Vagina (tissue), 2 donors: ENCODE results near the gene SUDS3. TPM values are rescaled to one million over a fixed set of nuclear protein-coding genes. Genes with fewer than 3 reads are reported as not detected.

ENCODE experiments used
- DNase-seq, 2 donors: peaks; one replicate each; pipeline ENCODE4 v3.0.0-alpha.2; 2017; ENCODE audit errors: extremely low spot score in 2 of 2
- H3K27ac ChIP-seq: fragments of 200-600 bp; sonication (generic); one replicate; pipeline ENCODE4 v1.5.1; 2019
- H3K27me3 ChIP-seq: fragments of 200-600 bp; sonication (generic); one replicate; pipeline ENCODE4 v1.5.1; 2019
- H3K36me3 ChIP-seq, 2 donors: fragments of 200-600 bp; sonication (generic); one replicate each; pipeline ENCODE4 v1.5.1; 2017 to 2019
- H3K4me1 ChIP-seq: fragments of 200-600 bp; sonication (generic); one replicate; pipeline ENCODE4 v1.5.1; 2019
- H3K4me3 ChIP-seq, 2 donors: fragments of 200-600 bp; sonication (generic); 1 replicate in 1 of 2; 2 replicates in 1 of 2; pipeline ENCODE4 v1.5.1; 2016 to 2019
- H3K9me3 ChIP-seq: fragments of 200-600 bp; sonication (generic); one replicate; pipeline ENCODE4 v1.5.1; 2019
- POLR2A ChIP-seq, 2 donors: fragments of 450-650 bp; IDR thresholded peaks; one replicate each; pipeline ENCODE4 v1.6.1; 2017; ENCODE audit warnings: antibody characterized with exemption in 2 of 2, mild to moderate bottlenecking in 2 of 2, moderate library complexity in 2 of 2
- POLR2AphosphoS5 ChIP-seq, 2 donors: sonication (generic); formaldehyde crosslinking; IDR thresholded peaks; one replicate each; pipeline ENCODE4 v1.9.0; 2017; ENCODE audit warnings: antibody characterized with exemption in 2 of 2, mild to moderate bottlenecking in 2 of 2, low read depth in 1 of 2; ENCODE audit not compliant: insufficient read depth in 1 of 2
- intact Hi-C: fragments of 100-400 bp; cut with DNase I; formaldehyde crosslinking; loops from one replicate; pipeline ENCODE4 v1.15.1; 2023
- total RNA-seq: library from RNA; depleted of rRNA; stranded (reverse); fragments of >200 nt; gene quantifications from one replicate; pipeline ENCODE4 v1.2.3, GENCODE V29; 2016
- TF ChIP-seq, protein P1 (sequence below), 3 experiments: fragments of 450-650 bp in 2 of 3; fragments of 200-600 bp in 1 of 3; sonication (generic) in 1 of 3; IDR thresholded peaks; one replicate each; pipeline ENCODE4 v1.5.1; 2017 to 2019; ENCODE audit warnings: antibody characterized with exemption in 3 of 3, mild to moderate bottlenecking in 2 of 3, moderate library complexity in 2 of 3

SUDS3 gene
- total RNA-seq, 1 donor from 2014 or later, result 26.3 TPM

DNA sequence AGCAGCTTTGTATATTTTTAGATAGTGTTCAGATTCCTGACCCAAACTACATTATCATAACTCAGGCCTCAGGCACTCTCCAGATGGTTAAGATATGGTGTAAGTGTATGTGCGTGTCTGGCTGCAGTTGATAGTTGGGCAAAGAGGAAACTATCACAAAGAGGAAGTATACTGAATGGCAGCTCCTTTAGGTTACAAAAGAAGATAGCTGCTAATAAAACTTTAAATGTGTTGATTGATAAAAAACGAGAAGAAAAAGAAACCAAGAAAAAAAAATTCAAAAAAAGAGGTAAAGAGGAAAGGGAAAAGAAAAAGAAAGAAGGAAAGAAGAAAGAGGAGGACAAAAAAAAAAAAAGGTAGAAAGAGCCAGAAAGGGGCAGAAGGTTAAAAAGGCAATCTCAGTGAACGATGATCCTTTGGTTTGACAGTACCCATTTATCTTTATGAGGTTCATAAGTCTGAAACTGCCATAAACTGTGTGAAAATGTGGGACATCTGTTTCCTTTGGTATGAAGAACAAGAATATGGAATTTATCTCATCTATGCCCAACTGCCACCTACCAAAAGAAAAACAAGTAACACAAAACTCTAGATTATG is 45.8 kb upstream of the SUDS3 start:
- TF ChIP-seq POLR2A (IDR thresholded peaks at IDR 0.05) (no peak), POLR2AphosphoS5 (IDR thresholded peaks at IDR 0.05; ENCODE audit: insufficient read depth in 1 of 2, low read depth in 1 of 2) (no peak)
- TF ChIP-seq, protein P1, sequence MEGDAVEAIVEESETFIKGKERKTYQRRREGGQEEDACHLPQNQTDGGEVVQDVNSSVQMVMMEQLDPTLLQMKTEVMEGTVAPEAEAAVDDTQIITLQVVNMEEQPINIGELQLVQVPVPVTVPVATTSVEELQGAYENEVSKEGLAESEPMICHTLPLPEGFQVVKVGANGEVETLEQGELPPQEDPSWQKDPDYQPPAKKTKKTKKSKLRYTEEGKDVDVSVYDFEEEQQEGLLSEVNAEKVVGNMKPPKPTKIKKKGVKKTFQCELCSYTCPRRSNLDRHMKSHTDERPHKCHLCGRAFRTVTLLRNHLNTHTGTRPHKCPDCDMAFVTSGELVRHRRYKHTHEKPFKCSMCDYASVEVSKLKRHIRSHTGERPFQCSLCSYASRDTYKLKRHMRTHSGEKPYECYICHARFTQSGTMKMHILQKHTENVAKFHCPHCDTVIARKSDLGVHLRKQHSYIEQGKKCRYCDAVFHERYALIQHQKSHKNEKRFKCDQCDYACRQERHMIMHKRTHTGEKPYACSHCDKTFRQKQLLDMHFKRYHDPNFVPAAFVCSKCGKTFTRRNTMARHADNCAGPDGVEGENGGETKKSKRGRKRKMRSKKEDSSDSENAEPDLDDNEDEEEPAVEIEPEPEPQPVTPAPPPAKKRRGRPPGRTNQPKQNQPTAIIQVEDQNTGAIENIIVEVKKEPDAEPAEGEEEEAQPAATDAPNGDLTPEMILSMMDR (IDR thresholded peaks at IDR 0.05), result no peak
- DNase-seq, result no peak
- no peak overlapping the region for H3K4me3 ChIP-seq

DNA sequence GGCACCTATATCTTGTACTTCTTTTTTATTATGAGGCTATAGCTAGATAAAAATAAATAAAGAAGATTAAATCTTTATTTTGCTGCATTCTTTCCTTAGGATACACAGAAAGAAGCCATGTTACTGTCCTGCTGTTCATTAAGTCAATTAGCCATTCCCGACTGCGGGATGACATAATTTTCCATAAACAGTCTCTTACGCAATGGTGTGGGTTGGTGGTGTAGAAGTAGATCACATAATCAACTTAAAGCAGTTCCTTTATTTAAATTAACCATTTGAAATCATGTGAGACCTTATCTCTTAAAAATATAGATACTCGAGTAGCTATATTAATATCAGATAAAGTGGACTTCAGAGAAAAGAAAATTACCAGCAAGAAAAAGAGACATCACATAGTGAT is 43.8 kb upstream of the SUDS3 start:
- intact Hi-C loops, result no loop called here
- Histone ChIP-seq H3K4me3 (no peak overlapping the region), H3K9me3 (no peaks in the 10 kb centered on the region), H3K27ac (no peak overlapping the region), H3K36me3 (no peaks in the 10 kb centered on the region), H3K4me1 (peaks cover 4% of the 10 kb centered on the region), H3K27me3 (no peaks in the 10 kb centered on the region)
- no peak for TF ChIP-seq POLR2AphosphoS5 (IDR thresholded peaks at IDR 0.05; ENCODE audit: insufficient read depth in 1 of 2, low read depth in 1 of 2)
- no peak for TF ChIP-seq POLR2A (IDR thresholded peaks at IDR 0.05)
- TF ChIP-seq, protein P1 (IDR thresholded peaks at IDR 0.05), result no peak
- DNase-seq, result no peak

More for the DNA sequence above, 45.8 kb upstream of the SUDS3 start:
- Histone ChIP-seq H3K27ac (no peak overlapping the region), H3K9me3 (no peaks in the 10 kb centered on the region), H3K4me1 (peaks cover 4% of the 10 kb centered on the region), H3K27me3 (no peaks in the 10 kb centered on the region), H3K36me3 (no peaks in the 10 kb centered on the region)
- intact Hi-C loops, result no loop called here

DNA sequence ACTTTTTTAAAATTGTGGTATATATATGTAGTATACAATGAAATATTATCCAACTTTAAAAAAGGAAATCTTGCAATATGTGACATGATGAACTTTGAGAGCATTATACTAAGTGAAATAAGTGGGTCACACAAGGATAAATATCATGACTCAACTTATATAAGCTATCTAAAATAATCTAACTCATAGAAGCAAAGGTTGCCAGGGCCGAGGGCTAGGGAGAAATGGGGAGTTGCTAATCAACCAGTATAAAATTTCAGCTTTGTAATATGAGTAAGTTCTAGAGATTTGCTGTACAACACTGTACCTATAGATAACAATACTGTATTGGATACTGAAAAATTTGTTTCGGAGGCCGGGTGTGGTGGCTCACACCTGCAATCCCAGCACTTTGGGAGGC is 42.1 kb upstream of the SUDS3 start:
- intact Hi-C loops, result no loop called here
- Histone ChIP-seq H3K9me3 (no peaks in the 10 kb centered on the region), H3K4me1 (no peaks in the 10 kb centered on the region), H3K27me3 (no peaks in the 10 kb centered on the region), H3K27ac (no peak overlapping the region), H3K4me3 (no peak overlapping the region), H3K36me3 (no peaks in the 10 kb centered on the region)
- DNase-seq, result no peak
- TF ChIP-seq POLR2A (IDR thresholded peaks at IDR 0.05) (no peak), POLR2AphosphoS5 (IDR thresholded peaks at IDR 0.05; ENCODE audit: insufficient read depth in 1 of 2, low read depth in 1 of 2) (no peak)
- TF ChIP-seq, protein P1 (IDR thresholded peaks at IDR 0.05), result no peak

DNA sequence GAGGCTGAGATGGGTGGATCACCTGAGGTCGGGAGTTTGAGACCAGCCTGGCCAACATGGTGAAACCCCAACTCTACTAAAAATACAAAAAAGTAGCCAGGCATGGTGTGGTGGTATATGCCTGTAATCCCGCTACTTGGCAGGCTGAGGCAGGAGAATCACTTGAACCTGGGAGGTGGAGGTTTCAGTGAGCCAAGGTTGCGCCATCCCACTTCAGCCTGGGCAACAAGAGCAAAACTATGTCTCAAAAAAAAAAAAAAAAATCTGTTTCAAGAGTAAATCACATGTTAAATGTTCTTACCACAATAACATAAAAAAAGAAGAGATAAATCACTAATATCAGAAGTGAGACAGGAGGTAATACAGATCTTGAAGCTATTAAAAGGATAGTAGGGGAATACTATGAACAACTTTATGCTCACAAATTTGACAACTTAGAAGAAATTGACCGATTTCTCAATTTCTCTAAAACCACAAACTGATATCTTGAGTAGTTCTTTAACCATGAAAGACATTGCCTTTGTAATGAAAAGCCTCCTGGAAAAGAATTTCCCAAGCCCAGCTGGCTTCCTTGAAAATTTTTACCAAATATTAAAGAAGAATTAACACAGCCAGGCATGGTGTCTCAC is 41.3 kb upstream of the SUDS3 start:
- intact Hi-C loops, result no loop called here
- DNase-seq, result no peak
- H3K27me3 ChIP-seq, result no peaks in the 10 kb centered on the region
- H3K4me1 ChIP-seq, result no peaks in the 10 kb centered on the region
- H3K9me3 ChIP-seq, result no peaks in the 10 kb centered on the region
- TF ChIP-seq, protein P1 (IDR thresholded peaks at IDR 0.05), result no peak
- TF ChIP-seq POLR2AphosphoS5 (IDR thresholded peaks at IDR 0.05; ENCODE audit: insufficient read depth in 1 of 2, low read depth in 1 of 2) (no peak), POLR2A (IDR thresholded peaks at IDR 0.05) (no peak)
- no peak overlapping the region for H3K4me3 ChIP-seq
- H3K36me3 ChIP-seq, result no peaks in the 10 kb centered on the region
- no peak overlapping the region for H3K27ac ChIP-seq

DNA sequence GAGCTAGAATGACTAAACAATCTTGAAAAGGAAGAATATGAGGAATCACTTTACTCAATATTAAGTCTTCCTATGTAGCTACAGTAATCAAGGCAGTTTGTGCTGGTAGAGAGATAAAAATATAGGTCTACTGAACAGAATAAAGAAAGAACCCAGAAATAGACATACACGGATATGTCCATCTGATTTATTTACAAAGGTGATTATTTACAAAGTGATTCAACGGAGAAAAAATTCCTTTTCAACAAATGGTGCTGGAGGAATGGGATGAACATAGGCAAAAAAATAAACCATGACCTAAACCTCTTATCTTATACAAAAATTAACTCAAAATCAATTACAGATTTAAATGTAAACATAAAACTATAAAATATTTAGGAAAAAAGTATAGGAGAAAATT is 40.2 kb upstream of the SUDS3 start:
- Histone ChIP-seq H3K9me3 (no peaks in the 10 kb centered on the region), H3K36me3 (no peaks in the 10 kb centered on the region), H3K4me1 (no peaks in the 10 kb centered on the region), H3K4me3 (no peak overlapping the region), H3K27me3 (no peaks in the 10 kb centered on the region), H3K27ac (no peak overlapping the region)
- no peak for DNase-seq
- TF ChIP-seq POLR2AphosphoS5 (IDR thresholded peaks at IDR 0.05; ENCODE audit: insufficient read depth in 1 of 2, low read depth in 1 of 2) (no peak), POLR2A (IDR thresholded peaks at IDR 0.05) (no peak)
- TF ChIP-seq, protein P1 (IDR thresholded peaks at IDR 0.05), result no peak
- intact Hi-C loops, result no loop called here
